ENCODE data around the gene MDGA2. TPM values are rescaled to one million over a fixed set of nuclear protein-coding genes. Genes with fewer than 3 reads are reported as not detected.

Gene MDGA2
- total RNA-seq, 1 experiment from 2014 or later, result not detected

DNA sequence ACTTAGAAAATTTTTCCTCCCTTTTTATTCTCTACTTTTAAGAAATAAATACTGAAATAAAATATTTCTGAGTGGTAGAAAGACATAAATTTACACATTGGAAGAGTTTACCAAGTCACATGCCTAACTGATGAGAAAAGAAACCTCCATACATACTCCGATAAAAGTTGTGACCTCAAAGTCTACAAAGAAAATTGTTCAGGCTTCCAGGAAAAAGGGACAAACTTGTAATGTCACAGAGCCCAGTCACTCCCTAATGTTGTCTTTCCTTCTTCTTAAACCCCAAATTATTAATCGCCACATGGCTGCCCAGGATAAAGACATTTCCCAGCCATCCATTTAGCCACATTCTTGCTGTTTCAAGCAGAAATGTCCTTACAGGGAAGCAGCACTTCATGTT is 455.3 kb downstream of the MDGA2 start:
- Histone ChIP-seq H4K20me1 (ENCODE audit: insufficient read depth) (no peaks in the 10 kb centered on the region), H3K9me3 (ENCODE audit: control insufficient read depth in 1 of 2, insufficient read depth in 1 of 2, low read depth in 1 of 2, low read length in 2 of 2) (peaks cover 0 to 4% of the 10 kb centered on the region in 2 experiments; a peak in 1 of 4 replicates), H3K4me2 (ENCODE audit: low read length) (no peak overlapping the region), H3K4me3 (replicated peaks in 1 of 2; ENCODE audit: low read depth in 1 of 2, low read length in 2 of 2) (no peak overlapping the region), H3K4me1 (ENCODE audit: control insufficient read depth in 1 of 2, insufficient read depth in 2 of 2, low read length in 2 of 2) (no peaks in the 10 kb centered on the region), H3K27ac (ENCODE audit: low read depth, low read length) (no peak overlapping the region), H3K36me3 (ENCODE audit: control insufficient read depth in 1 of 2, insufficient read depth in 2 of 2, low read length in 2 of 2) (no peaks in the 10 kb centered on the region), H2AFZ (ENCODE audit: low read depth, low read length, poor library complexity, severe bottlenecking) (no peak overlapping the region), H3K9me2 (ENCODE audit: insufficient read depth) (no peaks in the 10 kb centered on the region), H3K79me2 (ENCODE audit: insufficient read depth, low read length) (no peaks in the 10 kb centered on the region), H3K9ac (ENCODE audit: low read length) (no peak overlapping the region), H3K27me3 (ENCODE audit: insufficient read depth, low read length) (no peaks in the 10 kb centered on the region)
- ChIA-PET POLR2A (no interaction called here), RAD21 (ENCODE audit: low non-redundant PET in 1 of 2, low total read pairs in 2 of 2, uncharacterized antibody in 2 of 2, unreplicated experiment in 2 of 2) (no interaction called here), CTCF (no interaction called here)
- intact Hi-C loops (cut with micrococcal nuclease), result no loop called here
- ATAC-seq, result no peak
- no peak for TF ChIP-seq CEBPB (IDR thresholded peaks at IDR 0.05; ENCODE audit: low read depth)
- TF ChIP-seq TCF7L2 (IDR thresholded peaks at IDR 0.05; ENCODE audit: borderline replicate concordance, extremely low read depth, insufficient read depth, insufficient read length), result no peak
- TF ChIP-seq RAD21 (IDR thresholded peaks at IDR 0.05; ENCODE audit: low read depth), result no peak
- no peak for TF ChIP-seq JUND (IDR thresholded peaks at IDR 0.05)
- TF ChIP-seq, protein P1, sequence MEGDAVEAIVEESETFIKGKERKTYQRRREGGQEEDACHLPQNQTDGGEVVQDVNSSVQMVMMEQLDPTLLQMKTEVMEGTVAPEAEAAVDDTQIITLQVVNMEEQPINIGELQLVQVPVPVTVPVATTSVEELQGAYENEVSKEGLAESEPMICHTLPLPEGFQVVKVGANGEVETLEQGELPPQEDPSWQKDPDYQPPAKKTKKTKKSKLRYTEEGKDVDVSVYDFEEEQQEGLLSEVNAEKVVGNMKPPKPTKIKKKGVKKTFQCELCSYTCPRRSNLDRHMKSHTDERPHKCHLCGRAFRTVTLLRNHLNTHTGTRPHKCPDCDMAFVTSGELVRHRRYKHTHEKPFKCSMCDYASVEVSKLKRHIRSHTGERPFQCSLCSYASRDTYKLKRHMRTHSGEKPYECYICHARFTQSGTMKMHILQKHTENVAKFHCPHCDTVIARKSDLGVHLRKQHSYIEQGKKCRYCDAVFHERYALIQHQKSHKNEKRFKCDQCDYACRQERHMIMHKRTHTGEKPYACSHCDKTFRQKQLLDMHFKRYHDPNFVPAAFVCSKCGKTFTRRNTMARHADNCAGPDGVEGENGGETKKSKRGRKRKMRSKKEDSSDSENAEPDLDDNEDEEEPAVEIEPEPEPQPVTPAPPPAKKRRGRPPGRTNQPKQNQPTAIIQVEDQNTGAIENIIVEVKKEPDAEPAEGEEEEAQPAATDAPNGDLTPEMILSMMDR (IDR thresholded peaks at IDR 0.05 in 2 of 3, conservative IDR thresholded peaks at IDR 0.05 in 1 of 3; ENCODE audit: borderline replicate concordance in 1 of 3, insufficient read depth in 1 of 3, low read depth in 2 of 3, low read length in 2 of 3), result no peak
- TF ChIP-seq EGR1 (IDR thresholded peaks at IDR 0.05; ENCODE audit: low read depth), result no peak
- TF ChIP-seq EZH2 (IDR thresholded peaks at IDR 0.05), result no peak
- no peak for TF ChIP-seq YY1 (IDR thresholded peaks at IDR 0.05; ENCODE audit: extremely low read depth, insufficient replicate concordance, low read depth, low read length)
- TF ChIP-seq, protein P2, sequence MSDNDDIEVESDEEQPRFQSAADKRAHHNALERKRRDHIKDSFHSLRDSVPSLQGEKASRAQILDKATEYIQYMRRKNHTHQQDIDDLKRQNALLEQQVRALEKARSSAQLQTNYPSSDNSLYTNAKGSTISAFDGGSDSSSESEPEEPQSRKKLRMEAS (IDR thresholded peaks at IDR 0.05), result no peak
- TF ChIP-seq ZFX (IDR thresholded peaks at IDR 0.05), result no peak
- TF ChIP-seq, protein P3, sequence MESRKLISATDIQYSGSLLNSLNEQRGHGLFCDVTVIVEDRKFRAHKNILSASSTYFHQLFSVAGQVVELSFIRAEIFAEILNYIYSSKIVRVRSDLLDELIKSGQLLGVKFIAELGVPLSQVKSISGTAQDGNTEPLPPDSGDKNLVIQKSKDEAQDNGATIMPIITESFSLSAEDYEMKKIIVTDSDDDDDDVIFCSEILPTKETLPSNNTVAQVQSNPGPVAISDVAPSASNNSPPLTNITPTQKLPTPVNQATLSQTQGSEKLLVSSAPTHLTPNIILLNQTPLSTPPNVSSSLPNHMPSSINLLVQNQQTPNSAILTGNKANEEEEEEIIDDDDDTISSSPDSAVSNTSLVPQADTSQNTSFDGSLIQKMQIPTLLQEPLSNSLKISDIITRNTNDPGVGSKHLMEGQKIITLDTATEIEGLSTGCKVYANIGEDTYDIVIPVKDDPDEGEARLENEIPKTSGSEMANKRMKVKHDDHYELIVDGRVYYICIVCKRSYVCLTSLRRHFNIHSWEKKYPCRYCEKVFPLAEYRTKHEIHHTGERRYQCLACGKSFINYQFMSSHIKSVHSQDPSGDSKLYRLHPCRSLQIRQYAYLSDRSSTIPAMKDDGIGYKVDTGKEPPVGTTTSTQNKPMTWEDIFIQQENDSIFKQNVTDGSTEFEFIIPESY (IDR thresholded peaks at IDR 0.05; ENCODE audit: extremely low read depth, insufficient replicate concordance, low read length), result no peak
- TF ChIP-seq, protein P4, sequence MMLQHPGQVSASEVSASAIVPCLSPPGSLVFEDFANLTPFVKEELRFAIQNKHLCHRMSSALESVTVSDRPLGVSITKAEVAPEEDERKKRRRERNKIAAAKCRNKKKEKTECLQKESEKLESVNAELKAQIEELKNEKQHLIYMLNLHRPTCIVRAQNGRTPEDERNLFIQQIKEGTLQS (IDR thresholded peaks at IDR 0.05), result no peak
- no peak for TF ChIP-seq SRF (IDR thresholded peaks at IDR 0.05; ENCODE audit: low read depth)
- no peak for TF ChIP-seq SP1 (IDR thresholded peaks at IDR 0.05; ENCODE audit: low read depth)
- no peak for TF ChIP-seq POLR2A (IDR thresholded peaks at IDR 0.05; ENCODE audit: borderline replicate concordance, extremely low read depth, insufficient read depth, insufficient read length)
- no peak for TF ChIP-seq POLR2AphosphoS5 (IDR thresholded peaks at IDR 0.05; ENCODE audit: low read depth, low read length)
- TF ChIP-seq, protein P5, sequence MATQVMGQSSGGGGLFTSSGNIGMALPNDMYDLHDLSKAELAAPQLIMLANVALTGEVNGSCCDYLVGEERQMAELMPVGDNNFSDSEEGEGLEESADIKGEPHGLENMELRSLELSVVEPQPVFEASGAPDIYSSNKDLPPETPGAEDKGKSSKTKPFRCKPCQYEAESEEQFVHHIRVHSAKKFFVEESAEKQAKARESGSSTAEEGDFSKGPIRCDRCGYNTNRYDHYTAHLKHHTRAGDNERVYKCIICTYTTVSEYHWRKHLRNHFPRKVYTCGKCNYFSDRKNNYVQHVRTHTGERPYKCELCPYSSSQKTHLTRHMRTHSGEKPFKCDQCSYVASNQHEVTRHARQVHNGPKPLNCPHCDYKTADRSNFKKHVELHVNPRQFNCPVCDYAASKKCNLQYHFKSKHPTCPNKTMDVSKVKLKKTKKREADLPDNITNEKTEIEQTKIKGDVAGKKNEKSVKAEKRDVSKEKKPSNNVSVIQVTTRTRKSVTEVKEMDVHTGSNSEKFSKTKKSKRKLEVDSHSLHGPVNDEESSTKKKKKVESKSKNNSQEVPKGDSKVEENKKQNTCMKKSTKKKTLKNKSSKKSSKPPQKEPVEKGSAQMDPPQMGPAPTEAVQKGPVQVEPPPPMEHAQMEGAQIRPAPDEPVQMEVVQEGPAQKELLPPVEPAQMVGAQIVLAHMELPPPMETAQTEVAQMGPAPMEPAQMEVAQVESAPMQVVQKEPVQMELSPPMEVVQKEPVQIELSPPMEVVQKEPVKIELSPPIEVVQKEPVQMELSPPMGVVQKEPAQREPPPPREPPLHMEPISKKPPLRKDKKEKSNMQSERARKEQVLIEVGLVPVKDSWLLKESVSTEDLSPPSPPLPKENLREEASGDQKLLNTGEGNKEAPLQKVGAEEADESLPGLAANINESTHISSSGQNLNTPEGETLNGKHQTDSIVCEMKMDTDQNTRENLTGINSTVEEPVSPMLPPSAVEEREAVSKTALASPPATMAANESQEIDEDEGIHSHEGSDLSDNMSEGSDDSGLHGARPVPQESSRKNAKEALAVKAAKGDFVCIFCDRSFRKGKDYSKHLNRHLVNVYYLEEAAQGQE (IDR thresholded peaks at IDR 0.05; ENCODE audit: low read depth), result no peak
- no peak for TF ChIP-seq CBX3 (IDR thresholded peaks at IDR 0.05; ENCODE audit: low read depth)
- BruUV-seq (replicated peaks), result no TSS peak
- DNase-seq (ENCODE audit: low read depth, low spot score), result no peak
